T-cell (primary cell): Measurements from ENCODE around the gene OSBPL6. TPM values are rescaled to one million over a fixed set of nuclear protein-coding genes. Genes with fewer than 3 reads are reported as not detected.

Experiments
- ATAC-seq, 4 experiments: fragments of 200-7000 bp in 3 of 4; fragments of 150-1000 bp in 1 of 4; cut with Tn5 transposase; replicated peaks in 1 of 4; 1 replicate in 3 of 4; 2 replicates in 1 of 4; pipeline ENCODE4 v1.10.0; 2021; ENCODE audit warnings: moderate library complexity in 3 of 4, mild to moderate bottlenecking in 2 of 4, moderate number of reproducible peaks in 1 of 4
- CTCF ChIA-PET, 2 donors: fragments of 300-600 bp; sonication (Branson Sonifier 250); formaldehyde crosslinking; loops; one replicate each; lab custom pipeline; 2022; ENCODE audit warnings: antibody characterized with exemption in 2 of 2; lab: Charles Lee
- POLR2A ChIA-PET, 2 donors: fragments of 300-600 bp; sonication (Branson Sonifier 250); formaldehyde crosslinking; loops; one replicate each; lab custom pipeline; 2022; ENCODE audit warnings: antibody characterized with exemption in 2 of 2; lab: Charles Lee
- DNase-seq, 35 experiments: peaks; one replicate each; pipeline versions ENCODE4 v3.0.0 to v3.0.0-alpha.2; 2013 to 2023
- H3K27ac ChIP-seq: one replicate; pipeline ENCODE4 v1.5.1; 2013; ENCODE audit warnings: low read length
- H3K27me3 ChIP-seq, 2 experiments: replicated peaks in 1 of 2; 1 replicate in 1 of 2; 2 replicates in 1 of 2; pipeline versions ENCODE4 v1.6.1 to v1.7.0; 2013; ENCODE audit warnings: low read length in 1 of 2, mixed read lengths in 1 of 2; ENCODE audit not compliant: control insufficient read depth in 2 of 2, insufficient read depth in 2 of 2; ENCODE audit errors: extremely low read depth in 1 of 2
- H3K36me3 ChIP-seq, 2 donors: 1 replicate in 1 of 2; 2 replicates in 1 of 2; pipeline versions ENCODE4 v1.6.1 to v1.7.0; 2013; ENCODE audit warnings: low read length in 1 of 2; ENCODE audit not compliant: control insufficient read depth in 2 of 2, insufficient read depth in 1 of 2; ENCODE audit errors: extremely low read depth in 1 of 2
- H3K4me1 ChIP-seq, 2 experiments: 1 replicate in 1 of 2; 2 replicates in 1 of 2; pipeline versions ENCODE4 v1.6.1 to v1.7.0; 2013; ENCODE audit warnings: low read length in 2 of 2, mixed read lengths in 1 of 2; ENCODE audit not compliant: insufficient read depth in 2 of 2, control insufficient read depth in 1 of 2; ENCODE audit errors: extremely low read depth in 1 of 2
- H3K4me3 ChIP-seq, 2 donors: 1 replicate in 1 of 2; 2 replicates in 1 of 2; pipeline versions ENCODE4 v1.5.1 to v1.7.0; 2013; ENCODE audit warnings: mild to moderate bottlenecking in 2 of 2, low read length in 1 of 2, moderate library complexity in 1 of 2; ENCODE audit not compliant: control insufficient read depth in 1 of 2; ENCODE audit errors: extremely low read depth in 1 of 2
- H3K9me3 ChIP-seq: 2 replicates; pipeline ENCODE4 v1.7.0; 2013
- H3K27ac Mint-ChIP-seq, 2 donors: one replicate each; pipeline ENCODE4 v1.8.0; 2020 to 2021; ENCODE audit warnings: mild to moderate bottlenecking in 2 of 2, mixed read lengths in 2 of 2
- H3K27me3 Mint-ChIP-seq, 2 donors: one replicate each; pipeline ENCODE4 v1.8.0; 2021 to 2022; ENCODE audit warnings: mixed read lengths in 2 of 2
- H3K36me3 Mint-ChIP-seq: one replicate; pipeline ENCODE4 v1.8.0; 2021; ENCODE audit warnings: mixed read lengths
- H3K4me1 Mint-ChIP-seq, 3 donors: one replicate each; pipeline ENCODE4 v1.8.0; 2020 to 2022; ENCODE audit warnings: mixed read lengths in 3 of 3, mild to moderate bottlenecking in 1 of 3
- H3K4me3 Mint-ChIP-seq, 3 donors: one replicate each; pipeline ENCODE4 v1.8.0; 2020 to 2022; ENCODE audit warnings: mild to moderate bottlenecking in 3 of 3, mixed read lengths in 3 of 3, moderate library complexity in 3 of 3
- H3K9me3 Mint-ChIP-seq, 3 donors: one replicate each; pipeline ENCODE4 v1.8.0; 2020 to 2022; ENCODE audit warnings: mixed read lengths in 3 of 3
- WGBS: methylation state at CpG from one replicate; pipeline ENCODE4 v1.1.5; 2013; ENCODE audit warnings: missing lambda C conversion rate; ENCODE audit not compliant: insufficient coverage; 5-methylcytosine and 5-hydroxymethylcytosine counted together
- total RNA-seq, 35 experiments: library from RNA in 6 of 35; stranded (reverse) in 6 of 35; fragments of 120-200 nt in 1 of 35; gene quantifications; one replicate each; pipeline versions ENCODE4 v1.2.1 to v1.2.4 and lab custom pipeline; 2013 to 2026

OSBPL6 gene
- total RNA-seq, 5 donors from 2014 or later (not counting 1 experiment from before 2014, with no cell fraction given), result 0.08 to 0.41 (median 0.26) TPM

- H3K4me3 Mint-ChIP-seq, result no peak overlapping the region
- Histone ChIP-seq H3K9me3 (no peaks in the 10 kb centered on the region), H3K36me3 (no peaks in the 10 kb centered on the region), H3K27ac (no peak overlapping the region), H3K4me3 (no peak overlapping the region), H3K27me3 (no peaks in the 10 kb centered on the region), H3K4me1 (no peaks in the 10 kb centered on the region)
- ATAC-seq (no peak), DNase-seq (no peak)
- ChIA-PET CTCF (no interaction called here), POLR2A (no interaction called here)
- H3K4me1 Mint-ChIP-seq, result no peaks in the 10 kb centered on the region
- no peak overlapping the region for H3K27ac Mint-ChIP-seq
- no peaks in the 10 kb centered on the region for H3K36me3 Mint-ChIP-seq
- no peaks in the 10 kb centered on the region for H3K9me3 Mint-ChIP-seq
- peaks cover 10 to 11% of the 10 kb centered on the region in 2 donors for H3K27me3 Mint-ChIP-seq
Observed at GRCh38 chr2:178291703-178292102, 97.4 kb downstream of the OSBPL6 start.

- no peak overlapping the region for H3K4me3 ChIP-seq
- H3K9me3 ChIP-seq, result no peaks in the 10 kb centered on the region
- H3K4me3 Mint-ChIP-seq, result no peak overlapping the region
- H3K27ac ChIP-seq, result no peak overlapping the region
- H3K27me3 Mint-ChIP-seq, result peaks cover 11 to 13% of the 10 kb centered on the region in 2 donors
- H3K36me3 Mint-ChIP-seq, result no peaks in the 10 kb centered on the region
- ChIA-PET POLR2A (no interaction called here), CTCF (interaction anchor here in 1 of 2 donors (0.6 kb wide), 1 partner anchor 1812 kb away, joined by 3 read pairs; no protein-coding TSS in a partner anchor)
- ATAC-seq (no peak), DNase-seq (no peak)
- H3K9me3 Mint-ChIP-seq, result no peaks in the 10 kb centered on the region
- H3K36me3 ChIP-seq, result no peaks in the 10 kb centered on the region
- H3K4me1 ChIP-seq, result no peaks in the 10 kb centered on the region
- H3K4me1 Mint-ChIP-seq, result no peaks in the 10 kb centered on the region
- no CpG with 5 or more reads among the region's 1 CpG for WGBS
- no peaks in the 10 kb centered on the region for H3K27me3 ChIP-seq
- no peak overlapping the region for H3K27ac Mint-ChIP-seq
Observed at GRCh38 chr2:178292586-178292985, 98.3 kb downstream of the OSBPL6 start.

DNA sequence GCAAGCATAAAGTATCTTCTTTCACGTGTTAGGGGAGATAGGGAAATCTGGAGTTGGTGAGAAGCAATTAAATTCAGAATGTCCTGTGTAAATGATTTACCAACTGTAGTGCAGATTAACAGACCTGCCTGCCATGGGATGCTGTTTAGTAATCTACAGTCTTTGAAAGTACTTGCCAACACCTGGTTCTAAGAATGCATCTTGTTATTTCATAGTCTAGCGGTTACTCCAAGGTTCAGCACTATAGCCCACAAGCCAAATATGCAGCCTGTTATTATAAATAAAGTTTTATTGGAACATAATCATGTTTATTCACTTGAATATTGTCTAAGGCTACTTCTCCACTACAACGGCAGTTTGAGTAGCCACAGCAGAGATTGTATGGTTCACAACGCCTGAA, 100.8 kb downstream of the OSBPL6 start:
- ChIA-PET CTCF (interaction anchor here in 1 of 2 donors (0.8 kb wide), 1 partner anchor 631 kb away, joined by 3 read pairs; no protein-coding TSS in a partner anchor), POLR2A (interaction anchor here in 1 of 2 donors (0.6 kb wide), 1 partner anchor 19 kb away, joined by 6 read pairs; no protein-coding TSS in a partner anchor)
- no peaks in the 10 kb centered on the region for H3K4me1 Mint-ChIP-seq
- Histone ChIP-seq H3K4me1 (no peaks in the 10 kb centered on the region), H3K36me3 (no peaks in the 10 kb centered on the region), H3K9me3 (no peaks in the 10 kb centered on the region), H3K4me3 (no peak overlapping the region), H3K27me3 (no peaks in the 10 kb centered on the region), H3K27ac (no peak overlapping the region)
- no peak overlapping the region for H3K27ac Mint-ChIP-seq
- peaks cover 13 to 14% of the 10 kb centered on the region in 2 donors for H3K27me3 Mint-ChIP-seq
- no CpG with 5 or more reads among the region's 4 CpGs for WGBS
- DNase-seq, result no peak
- H3K9me3 Mint-ChIP-seq, result no peaks in the 10 kb centered on the region
- no peaks in the 10 kb centered on the region for H3K36me3 Mint-ChIP-seq
- ATAC-seq, result no peak
- H3K4me3 Mint-ChIP-seq, result no peak overlapping the region

DNA sequence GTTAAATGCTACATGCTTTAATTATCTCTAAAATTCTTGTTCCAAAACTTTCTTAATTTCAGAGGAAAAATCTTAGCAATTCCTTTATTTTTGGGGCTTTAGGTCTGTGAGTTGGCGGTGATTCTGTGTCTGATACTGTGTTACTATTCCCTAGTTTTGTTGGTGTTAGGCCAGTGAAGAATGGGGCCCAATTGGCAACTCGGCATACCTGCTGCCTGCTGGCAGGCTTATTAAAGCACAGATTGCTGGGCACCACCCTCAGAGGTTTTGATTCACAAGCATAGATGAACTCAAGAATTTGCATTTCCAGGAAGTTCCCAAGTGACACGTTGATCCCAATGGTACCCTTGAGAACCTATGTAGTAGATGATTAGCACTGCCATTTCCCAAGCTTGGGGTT, 101.6 kb downstream of the OSBPL6 start:
- ATAC-seq, result no peak
- H3K27ac ChIP-seq, result no peak overlapping the region
- ChIA-PET POLR2A (interaction anchor here in 1 of 2 donors (0.6 kb wide), 2 partner anchors 20 to 1173 kb away, joined by 3 to 6 read pairs; no protein-coding TSS in a partner anchor), CTCF (interaction anchor here (0.5 to 0.8 kb wide), 2 partner anchors 632 to 754 kb away, joined by 3 read pairs; no protein-coding TSS in a partner anchor)
- peaks cover 13 to 17% of the 10 kb centered on the region in 2 donors for H3K27me3 Mint-ChIP-seq
- no peaks in the 10 kb centered on the region for H3K36me3 Mint-ChIP-seq
- no peak overlapping the region for H3K4me3 ChIP-seq
- H3K9me3 Mint-ChIP-seq, result no peaks in the 10 kb centered on the region
- no peaks in the 10 kb centered on the region for H3K4me1 ChIP-seq
- WGBS, result 81% methylated on average over 3 of the region's 3 CpGs
- no peak overlapping the region for H3K4me3 Mint-ChIP-seq
- H3K4me1 Mint-ChIP-seq, result no peaks in the 10 kb centered on the region
- H3K9me3 ChIP-seq, result no peaks in the 10 kb centered on the region
- H3K27ac Mint-ChIP-seq, result no peak overlapping the region
- no peaks in the 10 kb centered on the region for H3K36me3 ChIP-seq
- DNase-seq, result no peak
- H3K27me3 ChIP-seq, result peaks cover 0 to 4% of the 10 kb centered on the region in 2 experiments

GRCh38 chr2:178296394-178297090, 102.2 kb downstream of the OSBPL6 start:
- Histone ChIP-seq H3K27me3 (peaks cover 0 to 4% of the 10 kb centered on the region in 2 experiments), H3K4me1 (no peaks in the 10 kb centered on the region), H3K4me3 (no peak overlapping the region), H3K27ac (no peak overlapping the region), H3K36me3 (no peaks in the 10 kb centered on the region), H3K9me3 (no peaks in the 10 kb centered on the region)
- Mint-ChIP-seq H3K27ac (no peak overlapping the region), H3K4me3 (no peak overlapping the region), H3K36me3 (no peaks in the 10 kb centered on the region), H3K9me3 (no peaks in the 10 kb centered on the region), H3K4me1 (no peaks in the 10 kb centered on the region), H3K27me3 (peaks cover 12 to 13% of the 10 kb centered on the region in 2 donors)
- ChIA-PET POLR2A (interaction anchor here in 1 of 2 donors (0.6 kb wide), 1 partner anchor 1173 kb away, joined by 3 read pairs; no protein-coding TSS in a partner anchor), CTCF (interaction anchor here in 1 of 2 donors (0.5 kb wide), 1 partner anchor 753 kb away, joined by 3 read pairs; no protein-coding TSS in a partner anchor)
- no peak for DNase-seq
- ATAC-seq, result no peak
- WGBS, result 61% methylated on average over 2 of the region's 5 CpGs

DNA sequence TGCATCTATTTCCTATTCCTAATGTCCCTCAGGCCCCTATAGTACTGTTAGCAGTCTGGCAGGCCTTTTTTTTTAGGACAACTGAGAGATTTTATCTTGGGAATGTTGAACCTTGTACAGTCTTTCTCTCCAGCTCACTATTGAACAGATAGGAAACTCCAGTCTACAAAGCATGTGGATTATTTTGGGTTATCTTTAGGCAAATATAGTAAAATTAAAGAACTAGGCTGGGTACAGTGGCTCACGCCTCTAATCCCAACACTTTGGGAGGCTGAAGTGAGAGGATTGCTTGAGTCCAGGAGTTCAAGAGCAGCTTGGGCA, 102.7 kb downstream of the OSBPL6 start:
- ATAC-seq (no peak), DNase-seq (no peak)
- H3K4me3 Mint-ChIP-seq, result no peak overlapping the region
- Histone ChIP-seq H3K9me3 (no peaks in the 10 kb centered on the region), H3K4me3 (no peak overlapping the region), H3K36me3 (no peaks in the 10 kb centered on the region), H3K4me1 (no peaks in the 10 kb centered on the region), H3K27ac (no peak overlapping the region), H3K27me3 (peaks cover 0 to 4% of the 10 kb centered on the region in 2 experiments)
- H3K27ac Mint-ChIP-seq, result no peak overlapping the region
- no CpG with 5 or more reads among the region's 1 CpG for WGBS
- CTCF ChIA-PET, result no interaction called here
- H3K9me3 Mint-ChIP-seq, result no peaks in the 10 kb centered on the region
- peaks cover 11 to 12% of the 10 kb centered on the region in 2 donors for H3K27me3 Mint-ChIP-seq
- H3K4me1 Mint-ChIP-seq, result no peaks in the 10 kb centered on the region
- H3K36me3 Mint-ChIP-seq, result no peaks in the 10 kb centered on the region
- POLR2A ChIA-PET, result no interaction called here
